COLO829 (cell line): Measurements from ENCODE around the gene ADCY7.
"Not testable (repeated sequence)": the region's sequence is repeated elsewhere in the genome, so short reads cannot be mapped to it uniquely, and the experiment has no call there.

Experiments
- DNase-seq: peaks from one replicate; pipeline ENCODE4 v3.0.0; 2012; ENCODE audit warnings: low spot score

Gene ADCY7

DNA sequence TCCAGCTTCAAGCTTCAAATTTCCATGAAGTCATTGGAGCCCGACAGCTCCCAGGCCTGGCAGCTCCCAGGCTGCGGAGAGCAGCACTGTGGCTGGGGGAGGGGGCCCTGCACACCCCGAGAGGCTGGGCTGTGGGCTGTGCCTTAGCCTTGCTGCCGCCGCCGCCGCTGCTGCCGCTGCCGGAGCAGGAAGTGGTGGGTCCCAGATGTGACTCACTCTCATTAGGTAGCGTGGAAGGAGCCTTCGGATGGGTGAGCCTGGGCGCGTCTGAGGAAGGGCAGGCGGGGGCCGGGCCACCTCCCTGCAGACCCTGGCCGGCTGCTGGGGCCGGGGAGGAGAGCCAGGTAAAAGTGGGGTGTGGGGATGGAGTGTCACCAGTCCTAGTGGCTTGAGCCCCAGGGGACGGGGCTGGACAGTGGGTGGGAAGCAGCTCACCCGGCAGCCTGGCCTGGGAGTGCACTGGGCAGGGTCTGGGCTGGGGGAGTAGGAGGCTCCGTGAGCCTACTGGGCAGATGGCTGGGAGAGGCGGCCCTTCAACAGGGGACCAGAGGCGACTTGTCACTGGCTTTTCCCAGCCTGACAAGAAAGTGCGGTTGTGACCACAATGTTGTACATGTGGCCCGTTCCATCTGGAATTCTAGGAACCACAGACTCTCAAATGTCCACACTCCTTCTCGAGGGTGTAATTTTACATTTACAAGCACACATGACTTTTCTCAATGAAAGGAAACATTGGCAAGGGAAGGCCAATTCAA, at the start of gene ADCY7:
Gene ADCY7, plus strand, starts transcription at position 215 of the 755 bp plus-strand sequence. CDS start 21,629 bp downstream, outside the sequence.
- peak; percentile 22 for DNase-seq

DNA sequence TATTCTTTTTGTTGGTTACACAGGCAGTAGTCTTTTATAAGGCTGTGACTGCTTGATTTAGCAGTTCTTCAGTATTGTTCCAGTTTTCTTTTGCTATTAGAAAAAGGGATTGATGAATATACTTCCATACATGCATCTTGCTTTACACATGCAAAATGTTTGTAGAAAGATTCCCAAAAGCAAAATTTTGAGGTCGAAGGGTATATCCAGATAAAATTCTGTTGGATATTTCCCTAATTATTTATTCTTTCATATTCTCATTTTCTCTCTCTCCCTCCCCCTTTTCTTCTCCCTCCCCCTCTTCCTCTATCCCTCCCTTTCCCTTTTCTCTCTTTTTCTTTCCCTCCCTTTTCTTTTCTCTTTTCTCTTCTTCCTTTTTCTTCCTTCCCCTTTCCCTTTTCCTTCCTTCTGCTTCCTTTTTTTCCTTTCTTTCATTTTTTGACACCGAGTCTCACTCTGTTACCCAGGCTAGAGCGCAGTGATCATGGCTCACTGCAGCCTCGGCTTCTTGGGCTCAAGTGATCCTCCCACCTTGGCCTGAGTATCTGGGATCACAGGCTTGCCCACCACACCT, 46.9 kb upstream of the ADCY7 start:
- DNase-seq = no peak

GRCh38 chr16:50224286-50224685, 42.1 kb upstream of the ADCY7 start:
- no peak for DNase-seq

DNA sequence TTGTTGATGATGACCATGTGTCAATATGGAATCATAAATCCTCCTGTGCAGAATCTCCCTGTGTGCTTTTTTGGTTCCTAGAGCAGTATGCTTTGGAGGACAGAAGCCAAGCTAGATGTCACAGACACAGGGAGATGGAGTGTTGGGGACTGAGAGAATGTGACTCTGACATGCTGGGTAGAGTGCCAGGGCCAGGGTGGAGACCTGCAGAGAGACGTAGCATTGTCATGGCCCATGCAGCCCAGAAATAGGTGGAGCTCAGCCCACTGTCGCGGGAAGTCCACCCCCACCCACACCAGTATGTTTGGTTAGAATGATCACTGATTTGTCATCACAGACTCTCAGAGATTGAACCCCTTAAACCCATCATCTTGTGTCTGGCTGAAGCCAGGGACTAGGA, 39.2 kb upstream of the ADCY7 start:
- no peak for DNase-seq

GRCh38 chr16:50227665-50228064, 38.7 kb upstream of the ADCY7 start:
- no peak for DNase-seq

DNA sequence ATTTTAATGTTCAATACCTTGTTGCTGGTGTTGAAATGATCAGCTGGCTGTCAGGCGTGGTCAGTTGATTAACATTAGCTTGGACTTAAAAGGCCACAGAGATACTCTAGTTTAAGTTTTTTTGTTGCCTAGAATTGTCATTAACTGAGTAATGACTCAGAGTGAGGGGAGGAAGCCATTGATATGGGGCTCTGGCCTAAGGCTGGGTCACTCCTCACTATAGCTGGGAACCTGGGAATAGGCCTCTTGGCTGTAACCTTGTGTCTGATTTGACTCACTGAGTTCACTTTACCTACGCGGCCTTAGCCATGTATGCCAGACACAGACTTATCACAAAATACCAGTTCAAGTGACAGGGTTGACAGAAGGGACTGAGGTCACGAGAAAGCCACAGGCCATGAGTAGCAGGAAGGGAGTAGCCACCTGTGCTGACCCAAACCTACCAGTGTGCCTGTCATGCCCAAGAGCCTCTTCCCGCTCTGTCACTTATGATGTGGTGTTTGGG, 37.9 kb upstream of the ADCY7 start:
- no peak for DNase-seq

GRCh38 chr16:50229149-50229726, 37.1 kb upstream of the ADCY7 start:
- no peak for DNase-seq

- no peak for DNase-seq
Observed at GRCh38 chr16:50234771-50235556, 31.4 kb upstream of the ADCY7 start.

DNA sequence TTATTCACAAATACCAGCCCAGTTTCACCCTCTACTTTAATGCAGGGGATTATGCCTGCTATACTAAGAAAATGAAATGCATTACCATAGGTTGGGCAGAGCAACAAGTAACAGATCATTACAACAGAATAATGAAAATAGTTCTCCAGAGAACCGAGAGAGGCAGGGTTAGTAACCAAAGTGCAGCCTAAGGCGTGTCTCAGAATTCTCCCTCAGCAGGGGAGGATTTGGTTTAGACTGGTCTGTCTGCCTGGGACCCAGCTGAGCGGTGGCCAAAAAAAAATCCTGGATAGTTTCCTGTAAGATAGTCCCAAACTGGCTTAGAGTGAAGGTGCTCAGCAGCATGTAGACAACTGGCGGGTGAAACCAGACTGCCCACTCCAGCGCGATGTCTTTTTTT, 30.8 kb upstream of the ADCY7 start:
- DNase-seq = no peak

- no peak for DNase-seq
Observed at GRCh38 chr16:50238314-50238713, 28.0 kb upstream of the ADCY7 start.

- DNase-seq = no peak
Observed at GRCh38 chr16:50238868-50239301, 27.5 kb upstream of the ADCY7 start.

DNA sequence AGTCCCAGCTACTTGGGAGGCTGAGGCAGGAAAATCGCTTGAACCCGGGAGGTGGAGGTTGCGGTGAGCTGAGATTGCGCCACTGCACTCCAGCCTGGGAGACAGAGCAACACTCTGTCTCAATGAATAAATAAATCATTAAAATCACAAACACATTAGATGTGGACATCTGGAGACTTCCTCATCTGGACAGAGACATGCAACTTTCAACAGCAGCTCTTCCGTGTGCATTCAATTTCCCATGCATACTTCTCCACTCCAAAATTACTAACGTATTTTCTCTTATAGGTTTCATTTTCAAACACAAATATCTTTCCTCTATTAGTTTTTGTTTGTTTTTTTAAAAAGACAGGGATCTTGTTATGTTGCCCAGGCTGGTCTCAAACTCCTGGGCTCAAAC, 23.3 kb upstream of the ADCY7 start:
- not testable (repeated sequence) for DNase-seq

GRCh38 chr16:50244140-50244503, 22.2 kb upstream of the ADCY7 start:
- DNase-seq = no peak

DNA sequence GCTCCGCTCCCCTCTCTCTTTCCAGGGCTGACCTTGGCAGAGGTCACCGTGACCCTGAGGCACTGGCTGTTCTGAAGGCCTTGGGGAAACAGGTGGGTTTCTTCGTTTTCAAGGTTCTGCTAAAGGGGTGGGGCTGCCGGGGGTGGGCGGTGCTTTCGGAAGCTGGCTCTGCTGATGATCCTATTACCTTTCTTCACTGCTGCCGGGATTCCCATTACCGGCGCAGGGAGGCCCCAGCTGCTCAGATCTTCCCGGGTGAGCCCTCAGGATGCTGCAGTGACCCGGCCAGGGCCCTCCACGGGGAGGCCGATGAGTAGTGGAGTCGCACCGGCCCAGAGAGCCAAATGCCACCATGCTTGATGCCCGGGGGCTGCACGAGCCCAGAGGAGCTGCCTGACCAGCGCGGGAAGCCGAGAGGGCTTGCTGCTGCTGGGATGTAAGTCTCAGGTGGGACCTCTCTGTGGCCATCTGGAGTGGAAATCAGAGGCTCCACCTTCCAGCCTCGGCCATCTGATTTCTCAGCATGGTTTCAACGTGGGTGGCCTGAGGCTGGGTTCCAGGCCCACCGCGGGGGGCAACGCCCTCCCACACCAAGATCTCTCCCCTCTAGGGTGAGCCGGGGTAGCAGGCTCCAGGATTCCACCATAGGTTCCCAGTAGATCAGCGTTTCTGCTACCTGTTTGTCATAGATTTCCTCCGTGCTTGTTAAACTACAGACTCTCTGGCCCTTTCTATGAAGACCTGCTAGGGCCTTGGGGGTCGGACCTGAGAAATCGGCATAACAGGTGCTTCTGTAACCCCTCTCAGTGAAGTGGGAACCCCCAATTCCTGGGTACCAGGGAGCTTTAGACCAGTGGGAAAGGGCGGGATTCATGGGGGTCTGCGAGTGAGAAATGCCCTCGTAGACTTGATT, 21.6 kb upstream of the ADCY7 start:
- no peak for DNase-seq

DNA sequence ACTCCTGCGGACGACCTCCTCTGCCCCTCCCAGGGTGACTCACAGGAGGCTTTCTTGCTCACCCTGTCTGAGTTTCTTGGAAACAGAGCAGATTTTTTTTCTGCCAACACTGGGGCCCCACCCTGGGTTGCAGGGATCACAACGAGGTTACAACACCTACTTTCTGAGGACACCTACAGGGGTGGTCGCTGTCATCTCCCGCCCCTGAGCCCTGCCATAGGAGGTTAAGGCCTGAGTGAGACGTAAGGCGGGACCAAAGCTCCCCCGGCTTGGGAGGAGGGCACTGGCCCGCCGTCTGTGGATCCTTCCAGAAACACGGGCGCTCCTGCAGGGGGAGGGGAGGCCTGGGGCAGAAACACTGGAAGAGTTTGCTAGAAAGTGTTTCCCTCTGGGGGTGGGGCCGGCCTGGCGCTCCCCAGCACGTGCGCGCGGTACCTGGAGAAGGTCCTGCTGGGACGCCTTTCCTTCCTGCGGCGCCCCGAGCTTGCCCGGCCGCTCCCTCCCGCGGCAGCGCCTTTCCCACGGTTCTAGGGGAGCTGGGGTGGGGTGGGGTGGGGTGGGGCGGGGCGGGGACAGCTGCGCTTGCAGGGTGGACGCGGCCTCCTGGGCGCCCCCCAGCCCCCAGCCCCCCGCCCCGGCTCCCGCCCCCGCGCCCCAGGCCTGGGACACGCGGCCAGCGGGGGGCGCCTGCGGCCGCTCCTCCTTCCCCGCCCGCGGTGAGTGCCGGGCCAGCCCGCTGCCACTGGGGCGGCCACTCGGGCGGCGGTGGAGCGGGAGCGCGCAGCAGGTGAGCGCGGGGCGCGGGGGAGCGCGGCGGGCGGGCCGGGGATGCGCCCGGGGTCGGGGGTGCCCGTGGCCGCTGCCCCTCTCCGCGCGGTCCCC, 20.7 kb upstream of the ADCY7 start:
- DNase-seq = peak; percentile 12

DNA sequence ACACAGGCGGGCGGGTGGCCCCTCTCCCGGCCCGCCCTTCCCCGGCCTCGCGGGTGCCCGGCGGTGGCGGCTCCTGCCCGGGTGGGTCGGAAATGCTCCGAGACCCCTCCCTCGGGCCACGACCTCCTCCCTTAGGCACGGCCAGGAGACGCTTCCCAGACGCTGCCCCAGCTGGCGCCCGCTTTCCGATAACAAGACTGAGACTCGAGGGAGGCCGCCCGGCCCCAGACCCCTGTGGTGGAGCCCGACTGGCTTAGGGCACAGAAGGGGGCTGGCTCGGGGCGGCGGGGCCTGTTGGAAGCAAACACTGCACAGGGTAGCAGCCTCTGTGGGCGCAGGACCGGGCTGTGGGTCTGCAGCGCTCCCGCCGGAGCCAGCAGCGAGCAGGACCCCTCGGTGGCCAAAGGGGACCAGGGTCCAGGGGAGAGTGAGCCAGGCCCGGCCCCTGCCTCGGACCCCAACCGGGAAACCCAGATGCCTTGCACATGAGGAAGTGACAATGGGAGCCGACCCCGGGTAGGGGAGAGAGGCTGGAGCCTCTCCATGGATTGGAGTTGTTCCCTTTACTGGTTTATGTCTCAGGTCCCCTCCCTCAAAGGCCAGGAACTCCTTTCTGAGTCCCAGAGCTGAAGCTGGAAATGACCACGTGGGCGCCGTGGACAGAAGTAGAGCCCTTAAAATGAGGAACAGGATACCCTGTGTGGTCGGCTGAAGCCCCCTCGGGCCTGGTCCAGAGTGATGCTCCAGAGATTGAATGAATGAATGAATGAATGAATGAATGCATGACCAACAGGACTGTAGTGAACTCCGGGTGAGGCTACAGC, 19.8 kb upstream of the ADCY7 start:
- DNase-seq = no peak

- DNase-seq = no peak
Observed at GRCh38 chr16:50247123-50247905, 19.0 kb upstream of the ADCY7 start.

DNA sequence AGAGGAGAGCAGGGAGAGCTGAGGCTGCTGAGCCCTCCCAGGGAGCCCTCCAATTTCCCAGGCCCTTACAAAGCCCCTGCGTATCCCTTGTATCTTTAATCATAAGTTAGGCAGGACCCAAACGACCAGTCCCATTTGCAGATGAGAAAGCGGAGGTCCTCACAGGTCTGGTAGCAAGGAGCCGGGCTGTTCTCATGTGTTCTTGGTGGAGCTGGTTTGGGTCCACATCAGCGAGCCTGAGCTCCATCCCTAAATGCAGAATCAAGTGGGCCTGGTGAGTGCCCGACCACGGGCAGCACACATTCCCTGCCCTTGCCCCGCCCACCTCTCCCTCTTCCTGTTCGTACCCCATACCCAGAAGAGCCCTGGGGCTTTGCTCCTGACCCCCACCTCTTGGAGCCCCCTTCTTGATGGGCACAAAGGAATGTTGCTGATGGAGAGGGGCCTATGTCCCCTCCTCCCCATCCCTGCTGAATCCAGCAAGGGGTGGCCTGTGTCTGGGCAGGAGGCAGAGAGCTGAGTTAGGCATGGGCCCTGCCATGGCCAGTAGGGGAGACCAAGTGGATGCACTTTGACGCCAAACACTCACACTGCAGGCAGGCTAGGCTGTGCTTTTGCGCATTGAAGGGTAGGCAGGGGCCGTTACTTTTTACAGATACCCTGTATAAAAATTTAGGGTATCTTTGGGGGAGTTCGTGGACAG, 18.3 kb upstream of the ADCY7 start:
- DNase-seq = no peak
